HT-29 (cell line): ENCODE data around the gene USB1. TPM values are rescaled to one million over a fixed set of nuclear protein-coding genes. Genes with fewer than 3 reads are reported as not detected.

Experiments
- DNase-seq: peaks from one replicate; pipeline ENCODE4 v3.0.0-alpha.2; 2015; ENCODE audit warnings: low spot score
- total RNA-seq: library from RNA; depleted of rRNA; stranded (reverse); fragments of >200 nt; shearing (Covaris generic); gene quantifications from 2 replicates; pipeline ENCODE4 v1.2.3, GENCODE V29; 2014

The USB1 gene
- total RNA-seq, 1 experiment from 2014 or later, result 24.4 TPM

DNA sequence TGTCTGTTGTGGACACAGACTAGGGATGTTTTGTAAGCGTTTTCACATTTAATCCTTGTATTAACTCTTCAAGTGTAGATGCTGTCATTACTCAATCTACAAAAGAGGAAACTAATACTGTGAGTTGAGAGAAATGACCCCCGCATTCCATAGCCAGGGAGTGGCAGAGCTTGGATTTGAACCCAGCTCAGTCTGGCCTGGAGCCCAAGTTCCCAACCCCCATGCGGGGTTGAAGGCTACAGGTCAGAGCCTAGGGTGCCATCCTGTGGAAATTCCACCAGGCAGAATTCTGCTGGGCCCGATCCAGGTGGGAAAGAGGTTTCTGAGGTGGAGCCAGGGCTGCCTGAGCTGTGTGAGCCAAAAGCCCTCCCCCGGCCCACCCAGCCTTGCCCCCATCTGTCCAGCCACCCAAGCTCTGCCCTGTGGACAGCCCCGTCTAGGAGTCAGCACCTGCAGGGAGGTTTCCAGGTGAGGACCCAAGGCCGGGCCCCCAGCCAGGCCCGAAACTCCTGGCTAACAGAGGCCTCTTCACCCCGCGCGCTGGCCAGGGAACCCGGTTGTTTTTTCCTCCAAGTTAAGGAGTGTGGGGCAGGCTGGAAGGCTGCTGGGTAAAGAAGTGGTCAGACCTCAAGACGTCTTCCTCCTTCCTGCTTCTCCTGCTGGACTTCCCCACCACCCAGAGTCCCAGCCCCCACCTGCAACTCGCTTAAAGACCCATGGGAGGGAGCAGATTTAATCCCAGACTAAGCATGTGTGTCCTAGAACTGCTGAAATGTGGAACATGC is 30.0 kb downstream of the USB1 start:
- no peak for DNase-seq

GRCh38 chr16:58032710-58033293 is 31.6 kb downstream of the USB1 start:
- no peak for DNase-seq

DNA sequence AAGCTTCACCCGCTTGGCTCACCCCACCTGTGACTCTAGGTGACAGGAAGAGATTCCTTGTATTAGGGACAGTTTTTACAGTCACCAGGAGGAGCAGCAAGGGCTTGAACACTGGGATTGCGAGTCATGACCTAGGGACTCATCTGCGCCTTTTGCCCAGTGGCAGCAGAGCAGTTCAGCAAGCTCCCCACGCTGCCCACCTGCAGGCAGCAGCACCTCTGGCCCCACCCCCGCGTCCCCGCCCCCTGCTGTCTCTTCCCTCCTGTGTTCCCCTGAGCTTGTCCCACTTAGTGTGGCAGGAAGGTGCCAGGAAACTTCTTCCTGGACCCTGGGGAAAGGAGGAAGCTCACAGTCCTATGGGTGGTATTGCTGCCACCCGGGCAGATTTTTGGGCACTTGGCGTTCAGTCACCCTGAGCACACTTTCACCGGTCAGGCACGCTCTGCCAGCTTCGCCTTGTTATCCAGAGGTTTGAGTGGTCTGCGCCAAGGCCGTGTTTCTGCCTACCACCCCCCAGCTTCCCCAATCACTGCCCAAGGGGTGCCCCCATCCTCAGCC is 33.0 kb downstream of the USB1 start:
- no peak for DNase-seq

DNA sequence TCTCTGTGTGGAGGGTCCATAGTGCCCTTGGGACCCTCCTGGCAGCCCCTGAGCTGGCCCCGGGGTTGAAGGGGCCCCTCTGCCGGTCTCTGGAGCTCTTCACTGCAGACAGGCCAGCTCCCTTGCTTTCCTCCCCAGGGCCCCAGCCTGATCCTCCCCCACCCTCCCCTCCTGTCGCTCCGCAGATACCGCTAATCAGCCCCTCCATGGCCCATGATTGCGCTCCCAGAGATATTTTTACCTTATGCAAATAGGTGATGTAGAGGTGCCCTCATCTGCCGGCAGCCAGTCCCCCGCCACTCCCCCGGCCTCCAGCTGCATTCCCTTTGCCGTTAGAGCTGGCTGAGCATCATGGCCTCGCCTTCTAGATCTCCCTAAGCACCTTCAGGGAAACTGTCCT is 33.6 kb downstream of the USB1 start:
- no peak for DNase-seq

DNA sequence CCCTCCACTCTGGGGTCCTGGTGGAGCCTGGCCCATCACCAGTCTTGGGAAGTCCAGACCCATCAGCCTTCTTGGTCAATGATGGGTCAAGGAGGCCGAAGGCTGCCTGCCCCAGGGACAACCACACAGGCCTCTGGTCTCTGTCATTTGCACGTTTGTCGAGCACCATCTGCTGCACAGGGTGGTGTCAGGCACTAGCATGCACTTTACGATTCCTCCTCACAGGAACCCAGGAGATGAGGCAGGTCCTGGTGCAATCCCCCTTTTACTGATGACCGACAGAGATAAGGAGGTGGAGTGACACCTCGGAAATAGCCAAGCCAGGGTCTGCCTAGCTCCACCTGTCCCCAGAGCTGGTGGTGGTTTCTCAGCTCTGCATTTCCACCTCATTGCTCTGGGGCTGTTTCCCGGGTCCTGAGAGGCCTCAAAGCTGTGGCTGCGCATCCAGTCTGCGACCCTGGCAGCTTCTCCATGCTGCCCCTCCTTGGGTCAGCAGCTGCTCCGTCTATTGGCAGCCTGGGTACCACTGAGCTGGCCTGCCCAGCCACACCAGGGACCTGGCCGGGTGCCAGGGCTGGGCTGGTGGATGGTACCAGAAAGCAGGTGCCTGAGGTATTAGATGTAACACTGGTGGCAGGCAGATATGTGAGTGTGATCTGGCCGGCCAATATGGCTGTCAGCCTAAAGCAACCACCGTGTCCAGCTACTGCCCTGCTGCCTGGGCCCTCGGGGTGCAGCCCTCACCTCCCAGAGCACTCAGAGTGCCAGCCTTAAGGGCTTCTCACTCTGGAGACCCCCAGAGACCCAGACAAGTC is 34.4 kb downstream of the USB1 start:
- no peak for DNase-seq

GRCh38 chr16:58036943-58037342 is 35.7 kb downstream of the USB1 start:
- DNase-seq, result no peak

DNA sequence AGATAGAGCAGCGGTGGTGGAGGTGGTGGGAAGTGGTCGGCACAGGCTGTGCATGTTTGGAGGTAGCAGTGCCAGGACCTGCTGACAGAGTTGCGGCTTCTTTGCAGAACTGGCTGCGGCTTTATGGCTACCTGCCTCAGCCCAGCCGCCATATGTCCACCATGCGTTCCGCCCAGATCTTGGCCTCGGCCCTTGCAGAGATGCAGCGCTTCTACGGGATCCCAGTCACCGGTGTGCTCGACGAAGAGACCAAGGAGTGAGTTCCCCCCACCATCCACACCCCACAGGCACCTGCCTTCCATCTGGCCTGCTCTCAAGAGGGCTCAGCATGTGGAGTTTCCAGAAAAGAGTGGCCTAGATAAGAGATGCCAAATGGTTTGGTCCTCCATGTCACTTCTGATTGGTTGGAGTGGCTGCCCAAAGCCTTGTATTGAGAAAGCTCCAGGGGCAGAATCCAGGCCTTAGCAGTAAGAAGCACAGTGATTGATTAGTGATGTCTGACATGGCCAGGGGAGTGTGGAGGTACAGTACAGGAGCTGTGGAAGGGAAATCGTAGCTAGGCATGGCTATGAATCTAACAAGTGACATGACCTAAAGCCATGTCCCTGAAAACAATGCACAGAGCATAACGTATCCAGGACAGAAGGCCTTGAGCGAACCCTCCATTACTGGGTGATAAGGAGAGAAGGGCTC is 36.3 kb downstream of the USB1 start:
- DNase-seq, result no peak

GRCh38 chr16:58038219-58038641 is 37.0 kb downstream of the USB1 start:
- no peak for DNase-seq

DNA sequence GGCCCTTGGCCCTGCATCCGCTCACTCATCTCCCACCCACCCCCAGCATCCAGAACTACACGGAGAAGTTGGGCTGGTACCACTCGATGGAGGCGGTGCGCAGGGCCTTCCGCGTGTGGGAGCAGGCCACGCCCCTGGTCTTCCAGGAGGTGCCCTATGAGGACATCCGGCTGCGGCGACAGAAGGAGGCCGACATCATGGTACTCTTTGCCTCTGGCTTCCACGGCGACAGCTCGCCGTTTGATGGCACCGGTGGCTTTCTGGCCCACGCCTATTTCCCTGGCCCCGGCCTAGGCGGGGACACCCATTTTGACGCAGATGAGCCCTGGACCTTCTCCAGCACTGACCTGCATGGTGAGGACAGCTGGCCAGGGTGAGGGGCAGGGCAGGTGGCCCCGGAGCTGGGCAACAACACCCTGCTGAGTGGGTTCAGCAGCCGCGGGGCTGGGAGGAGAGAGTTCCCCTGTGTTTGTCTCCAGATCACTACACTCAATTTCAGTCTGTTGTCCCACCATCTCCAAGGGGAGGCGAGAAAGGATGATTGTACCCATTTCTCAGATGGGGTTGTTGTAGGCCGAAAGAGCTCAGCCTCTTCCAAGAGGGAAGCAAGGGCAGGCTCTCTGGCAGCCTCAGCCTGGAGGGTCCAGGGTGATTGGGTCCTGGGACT is 38.8 kb downstream of the USB1 start:
- no peak for DNase-seq

DNA sequence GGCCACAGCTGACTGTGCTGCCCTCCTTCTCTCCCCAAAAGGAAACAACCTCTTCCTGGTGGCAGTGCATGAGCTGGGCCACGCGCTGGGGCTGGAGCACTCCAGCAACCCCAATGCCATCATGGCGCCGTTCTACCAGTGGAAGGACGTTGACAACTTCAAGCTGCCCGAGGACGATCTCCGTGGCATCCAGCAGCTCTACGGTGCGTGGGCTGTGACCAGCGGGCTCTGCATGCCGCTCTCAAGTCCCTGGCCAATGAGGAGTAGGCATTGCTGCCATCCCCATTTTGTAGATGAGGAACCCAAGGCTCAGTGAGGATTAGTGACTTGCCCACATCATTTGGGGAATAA is 39.3 kb downstream of the USB1 start:
- no peak for DNase-seq

DNA sequence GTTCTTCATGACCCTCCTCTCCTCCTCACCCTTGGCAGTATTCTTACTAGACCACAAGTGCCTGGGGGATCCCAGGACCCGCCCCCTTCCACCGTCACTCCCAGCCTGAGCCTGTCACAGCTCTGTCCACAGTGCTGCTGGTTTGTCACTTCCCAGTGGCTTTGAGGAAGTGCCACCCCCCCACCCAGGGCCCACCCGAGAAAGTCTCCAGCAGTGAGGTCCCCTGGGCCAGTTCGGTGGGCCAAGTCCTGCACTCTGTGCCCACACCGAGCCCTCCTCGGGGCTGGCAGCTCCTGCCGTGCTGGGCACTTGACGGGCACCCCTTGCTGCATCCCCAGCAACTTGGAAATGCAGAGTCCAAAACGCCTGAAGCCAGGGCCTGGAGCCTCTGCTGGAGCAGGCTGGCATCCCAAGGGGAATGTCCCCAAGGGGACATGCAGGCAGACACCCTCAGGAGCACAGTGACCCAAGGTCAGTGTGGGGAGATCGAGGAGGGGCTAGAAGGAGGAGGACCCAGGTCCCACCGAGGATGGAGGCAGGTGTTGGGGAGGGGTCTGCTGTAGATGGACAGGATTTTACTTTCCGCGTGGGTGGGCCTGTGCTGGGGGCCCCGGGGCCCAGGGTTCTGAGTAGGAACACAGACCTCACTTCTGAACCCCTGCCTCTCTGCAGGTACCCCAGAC is 39.9 kb downstream of the USB1 start:
- DNase-seq, result no peak

DNA sequence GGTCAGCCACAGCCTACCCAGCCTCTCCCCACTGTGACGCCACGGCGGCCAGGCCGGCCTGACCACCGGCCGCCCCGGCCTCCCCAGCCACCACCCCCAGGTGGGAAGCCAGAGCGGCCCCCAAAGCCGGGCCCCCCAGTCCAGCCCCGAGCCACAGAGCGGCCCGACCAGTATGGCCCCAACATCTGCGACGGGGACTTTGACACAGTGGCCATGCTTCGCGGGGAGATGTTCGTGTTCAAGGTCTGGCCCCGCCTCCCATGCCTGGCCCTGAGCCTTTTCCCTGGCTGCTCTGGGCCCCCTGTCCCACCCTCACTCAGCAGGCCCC is 40.4 kb downstream of the USB1 start:
- DNase-seq, result no peak

- no peak for DNase-seq
Observed at GRCh38 chr16:58042001-58042885, 41.0 kb downstream of the USB1 start.

GRCh38 chr16:58042886-58043515 is 41.8 kb downstream of the USB1 start:
- no peak for DNase-seq

GRCh38 chr16:58043571-58044155 is 42.5 kb downstream of the USB1 start:
- DNase-seq, result no peak

DNA sequence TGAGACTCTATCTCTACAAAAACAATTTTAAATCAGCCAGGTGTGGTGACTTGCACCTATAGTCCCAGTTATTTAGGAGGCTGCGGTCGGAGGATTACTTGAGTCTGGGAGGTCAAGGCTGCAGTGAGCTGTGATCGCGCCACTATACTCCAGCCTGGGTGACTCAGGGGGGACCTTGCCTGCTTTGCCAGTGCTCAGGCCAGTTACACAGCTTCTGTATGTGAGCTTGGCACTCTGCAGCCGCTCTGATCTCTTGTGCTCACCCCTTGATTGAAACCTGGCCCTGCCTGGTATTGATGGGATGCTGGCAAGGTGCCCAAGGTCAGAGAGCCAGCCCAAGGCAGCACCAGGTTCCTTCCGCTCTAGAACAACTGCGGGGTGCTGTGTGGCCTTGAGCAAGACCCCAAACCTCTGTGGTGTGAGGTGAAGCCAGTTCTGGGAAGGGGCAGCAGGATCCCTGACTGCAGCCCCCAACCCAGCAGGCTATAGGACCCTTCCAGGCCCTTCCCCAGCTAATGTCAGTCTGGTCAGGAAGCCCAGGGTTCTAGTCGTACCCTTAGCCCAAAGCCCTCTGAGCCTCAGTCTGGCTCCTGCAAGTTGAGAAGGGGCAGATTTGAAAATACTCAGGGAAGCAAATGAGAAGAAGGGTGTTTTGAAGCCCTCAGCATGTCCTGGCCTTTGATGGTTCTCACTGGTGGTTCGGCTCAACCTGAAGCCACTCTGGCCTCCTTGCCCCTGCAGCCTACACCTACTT is 43.2 kb downstream of the USB1 start:
- DNase-seq, result no peak

- no peak for DNase-seq
Observed at GRCh38 chr16:58045096-58045495, 43.9 kb downstream of the USB1 start.
